H1 (cell line): ENCODE results near the gene TNS1. TPM values are rescaled to one million over a fixed set of nuclear protein-coding genes. Genes with fewer than 3 reads are reported as not detected.
"Not testable (repeated sequence)": the region's sequence is repeated elsewhere in the genome, so short reads cannot be mapped to it uniquely, and the experiment has no call there.

Experiments used
- CTCF ChIA-PET: fragments of 300-600 bp; sonication (Branson Sonifier 250); formaldehyde crosslinking; loops from one replicate; lab custom pipeline; 2021; ENCODE audit not compliant: partially characterized antibody; lab: Charles Lee
- POLR2A ChIA-PET: fragments of 300-600 bp; sonication (Branson Sonifier 250); formaldehyde crosslinking; loops from one replicate; lab custom pipeline; 2021; ENCODE audit warnings: inconsistent platforms; ENCODE audit not compliant: partially characterized antibody; lab: Charles Lee
- DNase-seq, 2 experiments: peaks; one replicate each; pipeline versions ENCODE4 v3.0.0 to v3.0.0-alpha.2; 2010 to 2022; ENCODE audit warnings: low spot score in 2 of 2, low read depth in 1 of 2, mixed read lengths in 1 of 2
- FAIRE-seq: peaks from 2 replicates; lab custom pipeline; 2011; peaks lifted over from hg19 to GRCh38; lab: Jason Lieb, UNC
- H2AFZ ChIP-seq: 2 replicates; pipeline ENCODE4 v1.8.1; 2012; ENCODE audit warnings: low read length, inconsistent platforms
- H2AK5ac ChIP-seq: 2 replicates; pipeline ENCODE4 v1.6.1; 2013; ENCODE audit warnings: low read depth, low read length
- H2BK120ac ChIP-seq: replicated peaks from 2 replicates; pipeline ENCODE3; 2013; ENCODE audit warnings: low read depth, low read length, inconsistent platforms
- H2BK12ac ChIP-seq: 2 replicates; pipeline ENCODE4 v1.6.1; 2013; ENCODE audit warnings: low read depth, low read length
- H2BK15ac ChIP-seq: 2 replicates; pipeline ENCODE4 v1.6.1; 2013; ENCODE audit warnings: low read length
- H2BK20ac ChIP-seq: 2 replicates; pipeline ENCODE4 v1.6.1; 2013; ENCODE audit warnings: low read length
- H2BK5ac ChIP-seq: 2 replicates; pipeline ENCODE4 v1.6.1; 2013; ENCODE audit warnings: low read depth, low read length
- H3K14ac ChIP-seq: 2 replicates; pipeline ENCODE4 v1.6.1; 2013; ENCODE audit warnings: inconsistent platforms; ENCODE audit not compliant: insufficient read length
- H3K18ac ChIP-seq: 2 replicates; pipeline ENCODE4 v1.6.1; 2013; ENCODE audit warnings: low read length; ENCODE audit errors: extremely low read depth
- H3K23ac ChIP-seq: 2 replicates; pipeline ENCODE4 v1.6.1; 2013; ENCODE audit warnings: inconsistent platforms; ENCODE audit not compliant: insufficient read length
- H3K23me2 ChIP-seq: 2 replicates; pipeline ENCODE4 v1.6.1; 2013; ENCODE audit warnings: low read depth, low read length
- H3K27ac ChIP-seq: 2 replicates; pipeline ENCODE4 v1.6.1; 2011; ENCODE audit warnings: low read depth, low read length, inconsistent platforms
- H3K27me3 ChIP-seq, 4 experiments: replicated peaks in 1 of 4; 1 replicate in 1 of 4; 2 replicates in 3 of 4; pipeline versions ENCODE4 v1.6.1 to v1.8.1; 2011 to 2013; ENCODE audit warnings: low read length in 3 of 4, mild to moderate bottlenecking in 3 of 4, inconsistent platforms in 2 of 4, mixed read lengths in 2 of 4, moderate library complexity in 1 of 4; ENCODE audit not compliant: control insufficient read depth in 3 of 4, insufficient read depth in 3 of 4; ENCODE audit errors: extremely low read depth in 1 of 4
- H3K36me3 ChIP-seq, 4 experiments: 2 replicates each; pipeline versions ENCODE4 v1.6.1 to v1.8.1; 2011 to 2013; ENCODE audit warnings: mild to moderate bottlenecking in 4 of 4, low read length in 3 of 4, moderate library complexity in 2 of 4, control low read depth in 1 of 4, inconsistent platforms in 1 of 4; ENCODE audit not compliant: insufficient read depth in 4 of 4, control insufficient read depth in 2 of 4
- H3K4ac ChIP-seq: replicated peaks from 2 replicates; pipeline ENCODE3; 2013; ENCODE audit warnings: low read length, low read depth, mixed read lengths, inconsistent platforms; ENCODE audit not compliant: insufficient read length
- H3K4me1 ChIP-seq, 4 experiments: replicated peaks in 1 of 4; 1 replicate in 1 of 4; 2 replicates in 3 of 4; pipeline versions ENCODE4 v1.6.1 to v1.8.1; 2011 to 2013; ENCODE audit warnings: low read length in 3 of 4, inconsistent platforms in 2 of 4, mixed read lengths in 1 of 4; ENCODE audit not compliant: insufficient read depth in 4 of 4, control insufficient read depth in 3 of 4
- H3K4me2 ChIP-seq, 2 experiments: 2 replicates each; pipeline versions ENCODE4 v1.6.1 to v1.8.1; 2011 to 2013; ENCODE audit warnings: low read depth in 2 of 2, low read length in 2 of 2, control low read depth in 1 of 2, inconsistent platforms in 1 of 2, mild to moderate bottlenecking in 1 of 2; ENCODE audit not compliant: insufficient read depth in 1 of 2
- H3K4me3 ChIP-seq, 4 experiments: fragments of 200-600, 300-600 bp in 1 of 4; sonication (generic), shearing (Covaris generic), sonication (Bioruptor Twin) in 1 of 4; 2 replicates each; pipeline versions ENCODE4 v1.5.1 to v1.8.1; 2011 to 2016; ENCODE audit warnings: low read length in 4 of 4, low read depth in 3 of 4, control low read depth in 2 of 4, inconsistent platforms in 2 of 4, mild to moderate bottlenecking in 2 of 4, mixed read lengths in 1 of 4, moderate library complexity in 1 of 4; ENCODE audit not compliant: insufficient read depth in 2 of 4; ENCODE audit errors: extremely low read depth in 1 of 4
- H3K56ac ChIP-seq: replicated peaks from 2 replicates; pipeline ENCODE3; 2013; ENCODE audit warnings: low read depth, mild to moderate bottlenecking, mixed read lengths, low read length, inconsistent platforms; ENCODE audit not compliant: insufficient read length
- H3K79me1 ChIP-seq: 2 replicates; pipeline ENCODE4 v1.6.1; 2013; ENCODE audit warnings: low read depth, low read length, control low read depth
- H3K79me2 ChIP-seq, 2 experiments: 2 replicates each; pipeline versions ENCODE4 v1.6.1 to v1.8.1; 2012 to 2013; ENCODE audit warnings: low read length in 2 of 2, mild to moderate bottlenecking in 2 of 2, inconsistent platforms in 1 of 2; ENCODE audit not compliant: insufficient read depth in 2 of 2, control insufficient read depth in 1 of 2
- H3K9ac ChIP-seq, 4 experiments: replicated peaks in 1 of 4; 1 replicate in 1 of 4; 2 replicates in 3 of 4; pipeline versions ENCODE4 v1.6.1 to v1.8.1; 2011 to 2013; ENCODE audit warnings: low read depth in 3 of 4, low read length in 3 of 4, control low read depth in 2 of 4, mild to moderate bottlenecking in 2 of 4, moderate library complexity in 2 of 4, inconsistent platforms in 1 of 4; ENCODE audit errors: extremely low read depth in 1 of 4
- H3K9me3 ChIP-seq, 2 experiments: 2 replicates each; pipeline versions ENCODE4 v1.6.1 to v1.8.1; 2012 to 2013; ENCODE audit warnings: mild to moderate bottlenecking in 2 of 2, moderate library complexity in 2 of 2, control low read depth in 1 of 2, inconsistent platforms in 1 of 2, low read depth in 1 of 2, low read length in 1 of 2, mixed read lengths in 1 of 2; ENCODE audit not compliant: insufficient read depth in 2 of 2
- H4K20me1 ChIP-seq, 2 experiments: replicated peaks in 1 of 2; 2 replicates each; pipeline versions ENCODE3 to v1.8.1; 2011 to 2013; ENCODE audit warnings: inconsistent platforms in 2 of 2, low read length in 2 of 2, mild to moderate bottlenecking in 1 of 2; ENCODE audit not compliant: insufficient read depth in 2 of 2, control insufficient read depth in 1 of 2
- H4K5ac ChIP-seq: 2 replicates; pipeline ENCODE4 v1.6.1; 2013; ENCODE audit warnings: low read length, low read depth, mixed read lengths, inconsistent platforms; ENCODE audit not compliant: insufficient read length
- H4K8ac ChIP-seq: 2 replicates; pipeline ENCODE4 v1.8.0; 2013; ENCODE audit warnings: mild to moderate bottlenecking, moderate library complexity, low read length, inconsistent platforms; ENCODE audit not compliant: insufficient read depth; ENCODE audit errors: extremely low read depth
- H4K91ac ChIP-seq: replicated peaks from 2 replicates; pipeline ENCODE3; 2013; ENCODE audit warnings: low read length, mixed read lengths, inconsistent platforms; ENCODE audit not compliant: insufficient read length
- WGBS, 2 experiments: shearing (Covaris generic) in 1 of 2; methylation state at CpG; one replicate each; pipeline versions ENCODE4 v1.1.6 to v1.1.7; 2013 to 2015; ENCODE audit warnings: low lambda C conversion rate in 2 of 2, mixed read lengths in 2 of 2, inconsistent platforms in 1 of 2, low coverage in 1 of 2, missing lambda C conversion rate in 1 of 2; ENCODE audit not compliant: insufficient replicate concordance in 2 of 2, insufficient coverage in 1 of 2, insufficient read length in 1 of 2; ENCODE audit errors: extremely low coverage in 1 of 2, missing lambda C conversion rate in 1 of 2; 5-methylcytosine and 5-hydroxymethylcytosine counted together
- polyA plus RNA-seq, 7 experiments: library from polyadenylated mRNA; depleted of rRNA in 3 of 7; stranded (reverse) in 5 of 7; unstranded in 2 of 7; fragments of >200 nt in 5 of 7; fragments of 200-250 nt in 2 of 7; gene quantifications; 1 replicate in 5 of 7; 2 replicates in 1 of 7; 4 replicates in 1 of 7; pipeline versions ENCODE4 v1.2.1 to v1.2.3, GENCODE V29; 2011 to 2013; ENCODE audit warnings: missing spikeins in 2 of 7, mixed read lengths in 2 of 7
- total RNA-seq: library from RNA; stranded (reverse); fragmentation: NEBNext Ultra II Directional; extraction: Animal tissue kit (Norgen Biotek cat#: 25700); gene quantifications from 2 replicates; pipeline ENCODE4 v1.2.1, GENCODE V29; 2021

The TNS1 gene
- total and polyA plus RNA-seq, 2 of the 8 experiments (the other 6 are each of a cell fraction or from before 2014, with no cell fraction given) = 1.5 to 5.1 TPM

DNA sequence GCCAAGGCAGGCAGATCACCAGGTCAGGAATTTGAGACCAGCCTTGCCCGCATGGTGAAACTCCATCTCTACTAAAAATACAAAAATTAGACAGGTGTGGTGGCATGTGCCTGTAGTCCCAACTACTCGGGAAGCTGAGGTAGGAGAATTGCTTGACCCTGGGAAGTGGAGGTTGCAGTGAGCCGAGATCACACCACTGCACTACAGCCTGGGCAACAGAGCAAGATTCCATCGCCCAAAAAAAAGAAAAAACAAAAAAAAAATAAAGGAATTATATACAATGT is 16.0 kb upstream of the TNS1 start:
- H3K4me3 ChIP-seq, H3K9ac ChIP-seq: not testable (repeated sequence)

More for the DNA sequence above, 16.0 kb upstream of the TNS1 start:
- H3K27ac ChIP-seq, H3K56ac ChIP-seq, H2AK5ac ChIP-seq, H3K9me3 ChIP-seq, H2BK5ac ChIP-seq, POLR2A ChIA-PET, DNase-seq, H3K14ac ChIP-seq, H3K23ac ChIP-seq, H3K36me3 ChIP-seq, H3K23me2 ChIP-seq, H4K20me1 ChIP-seq, H4K8ac ChIP-seq, H2BK120ac ChIP-seq, H2BK12ac ChIP-seq, H3K79me1 ChIP-seq, H2BK20ac ChIP-seq, H4K5ac ChIP-seq, H4K91ac ChIP-seq, H3K79me2 ChIP-seq, H3K18ac ChIP-seq, H3K27me3 ChIP-seq, H2BK15ac ChIP-seq, H3K4ac ChIP-seq, FAIRE-seq, H3K4me2 ChIP-seq, H2AFZ ChIP-seq: not testable (repeated sequence)
- 81% methylated on average over 3 of the region's 4 CpGs; no CpG with 5 or more reads in 1 of the 2 experiments for WGBS, 2 experiments
- peaks cover 0 to 15% (median 8%) of the 10 kb centered on the region in 4 experiments; a peak in 6 of 7 replicates for H3K4me1 ChIP-seq
- CTCF ChIA-PET = interaction anchor here (0.6 to 1.7 kb wide), 7 partner anchors 10 to 97 kb away, joined by 3 to 5 read pairs (median 3); no protein-coding TSS in a partner anchor
